HUES64 (cell line): ENCODE results near the gene SEMA4C.
A peak's percentile ranks its signal among the peaks of the same experiment; 100 is the strongest.
"Not testable (repeated sequence)": the region's sequence is repeated elsewhere in the genome, so short reads cannot be mapped to it uniquely, and the experiment has no call there.

Experiments
- H3K27ac ChIP-seq: 2 replicates; pipeline ENCODE4 v1.7.0; 2013; ENCODE audit warnings: low read depth, low read length, inconsistent platforms
- H3K27me3 ChIP-seq: 2 replicates; pipeline ENCODE4 v1.6.1; 2013; ENCODE audit warnings: mild to moderate bottlenecking, low read length; ENCODE audit not compliant: insufficient read depth
- H3K36me3 ChIP-seq: 2 replicates; pipeline ENCODE4 v1.6.1; 2013; ENCODE audit warnings: mild to moderate bottlenecking, low read length; ENCODE audit not compliant: insufficient read depth
- H3K4me1 ChIP-seq: 2 replicates; pipeline ENCODE4 v1.6.1; 2013; ENCODE audit warnings: mild to moderate bottlenecking, low read length, moderate library complexity; ENCODE audit not compliant: insufficient read depth
- H3K4me3 ChIP-seq: 2 replicates; pipeline ENCODE4 v1.5.1; 2013; ENCODE audit warnings: mild to moderate bottlenecking, low read length, moderate library complexity
- H3K9ac ChIP-seq: 2 replicates; pipeline ENCODE4 v1.6.1; 2013; ENCODE audit warnings: mild to moderate bottlenecking, low read depth, low read length
- H3K9me3 ChIP-seq: 2 replicates; pipeline ENCODE4 v1.6.1; 2013; ENCODE audit warnings: low read depth, low read length; ENCODE audit not compliant: insufficient read depth
- WGBS: fragments of 150-250, 120-280 bp; methylation state at CpG from one replicate; pipeline ENCODE4 v1.1.7; 2013; ENCODE audit warnings: missing lambda C conversion rate; 5-methylcytosine and 5-hydroxymethylcytosine counted together

Gene SEMA4C

DNA sequence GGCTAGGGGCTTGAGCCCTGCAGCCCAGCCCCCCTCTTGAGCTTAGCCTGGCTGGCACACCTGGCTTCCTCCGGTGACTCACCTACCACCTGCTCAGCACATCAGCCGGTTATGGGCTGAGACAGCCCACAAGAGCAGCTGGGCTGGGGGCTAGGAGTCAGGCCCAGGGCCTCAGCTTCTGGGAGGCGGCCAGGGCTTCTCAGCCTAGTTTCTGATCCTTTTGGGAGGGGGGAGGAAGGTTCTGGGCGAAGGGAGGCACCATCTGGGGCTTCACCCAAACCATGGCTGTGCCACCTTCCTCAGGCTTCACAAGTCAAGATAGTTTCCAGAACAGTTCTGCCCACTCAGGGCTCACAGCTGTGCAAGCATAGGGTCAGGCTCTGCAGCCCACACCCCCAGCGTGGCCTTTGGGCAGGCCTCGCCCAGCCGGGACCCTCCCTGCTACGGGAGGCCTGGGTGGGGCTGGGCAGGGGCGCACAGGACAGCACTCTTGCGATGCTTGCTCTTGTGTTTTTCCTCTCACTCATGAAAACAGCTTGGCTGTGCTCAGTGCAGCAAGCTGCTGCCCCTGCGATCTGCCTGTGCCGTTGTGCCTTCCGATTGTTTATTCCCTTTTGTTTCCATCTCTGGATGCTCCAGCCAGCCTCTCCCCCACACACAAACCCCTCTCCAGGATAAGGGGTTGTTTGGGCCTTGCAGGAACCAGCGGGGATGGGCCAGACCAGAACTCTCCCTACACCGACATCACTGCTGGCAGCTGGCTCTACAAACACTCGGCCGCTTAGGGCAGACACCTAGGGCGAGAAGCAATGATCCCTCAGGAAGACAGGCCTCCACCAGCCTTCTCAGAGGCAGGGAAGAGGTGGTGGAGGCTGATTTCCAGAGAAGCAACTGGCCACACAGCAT lies 26.1 kb upstream of the SEMA4C start:
- H3K9ac ChIP-seq: no peak overlapping the region
- no peak overlapping the region for H3K27ac ChIP-seq

DNA sequence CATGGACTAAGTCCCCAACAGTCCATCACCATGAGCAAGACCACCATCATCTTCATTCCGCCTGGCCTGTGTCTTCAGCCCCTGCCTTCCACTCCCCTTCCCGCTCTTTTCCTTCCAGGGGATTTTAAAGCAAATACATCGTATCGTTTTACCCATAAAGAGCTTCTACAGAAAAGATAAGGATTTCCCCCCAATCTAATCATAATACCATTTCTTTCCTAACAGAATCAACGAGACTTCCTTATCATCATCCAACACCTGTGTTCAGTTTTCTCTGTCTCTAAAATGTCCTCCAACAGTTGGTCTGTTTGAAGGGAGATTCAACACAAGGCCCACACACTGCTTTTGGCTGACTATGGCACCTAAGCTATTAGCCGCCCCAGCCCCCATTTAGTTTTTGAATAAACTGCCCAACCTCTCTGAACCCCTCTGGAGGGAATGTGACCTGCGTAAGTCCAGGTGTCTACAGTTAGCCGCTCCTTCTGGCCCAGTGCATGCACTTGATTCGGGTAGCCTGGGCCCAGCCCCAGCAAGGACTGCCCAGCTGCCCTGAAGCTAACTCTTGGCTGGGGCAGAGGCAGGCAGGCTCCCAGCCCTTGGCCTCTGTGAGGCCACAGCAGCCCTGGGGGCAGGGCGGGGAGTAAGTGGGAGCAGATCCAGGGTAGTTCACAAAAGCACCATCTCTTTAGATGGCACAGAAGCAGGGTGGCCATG lies 25.3 kb upstream of the SEMA4C start:
- H3K4me1 ChIP-seq: peaks cover 26% of the 10 kb centered on the region
- H3K9ac ChIP-seq: no peak overlapping the region
- WGBS: 88% methylated on average over 10 of the region's 10 CpGs
- H3K27me3 ChIP-seq: no peaks in the 10 kb centered on the region
- H3K36me3 ChIP-seq: no peaks in the 10 kb centered on the region
- no peaks in the 10 kb centered on the region for H3K9me3 ChIP-seq
- H3K4me3 ChIP-seq: no peak overlapping the region
- no peak overlapping the region for H3K27ac ChIP-seq

More for the DNA sequence above, 26.1 kb upstream of the SEMA4C start:
- no peaks in the 10 kb centered on the region for H3K36me3 ChIP-seq
- 86% methylated on average over 18 of the region's 18 CpGs for WGBS
- no peaks in the 10 kb centered on the region for H3K27me3 ChIP-seq
- peaks cover 25% of the 10 kb centered on the region for H3K4me1 ChIP-seq
- no peaks in the 10 kb centered on the region for H3K9me3 ChIP-seq
- no peak overlapping the region for H3K4me3 ChIP-seq

DNA sequence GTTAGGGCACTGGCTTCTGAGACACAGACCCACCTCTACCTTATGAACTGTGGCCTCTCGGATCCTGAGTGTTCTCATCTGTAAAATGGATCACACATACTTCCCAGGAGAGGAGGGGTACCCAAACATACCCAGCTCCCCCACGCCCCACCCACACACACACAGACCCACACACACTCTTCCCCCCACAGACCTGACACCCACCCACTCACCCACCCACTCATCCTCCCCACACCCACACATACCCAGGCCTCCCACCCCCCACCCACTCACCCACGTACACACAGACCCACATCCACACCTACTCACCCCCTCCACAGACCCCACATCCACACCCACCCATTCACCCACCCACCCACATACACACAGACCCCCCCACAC lies 24.3 kb upstream of the SEMA4C start:
- Histone ChIP-seq H3K27me3 (no peaks in the 10 kb centered on the region), H3K27ac (no peak overlapping the region), H3K36me3 (no peaks in the 10 kb centered on the region), H3K4me3 (no peak overlapping the region), H3K9ac (no peak overlapping the region), H3K4me1 (peaks cover 26% of the 10 kb centered on the region), H3K9me3 (no peaks in the 10 kb centered on the region)
- 94% methylated on average over 2 of the region's 3 CpGs for WGBS

DNA sequence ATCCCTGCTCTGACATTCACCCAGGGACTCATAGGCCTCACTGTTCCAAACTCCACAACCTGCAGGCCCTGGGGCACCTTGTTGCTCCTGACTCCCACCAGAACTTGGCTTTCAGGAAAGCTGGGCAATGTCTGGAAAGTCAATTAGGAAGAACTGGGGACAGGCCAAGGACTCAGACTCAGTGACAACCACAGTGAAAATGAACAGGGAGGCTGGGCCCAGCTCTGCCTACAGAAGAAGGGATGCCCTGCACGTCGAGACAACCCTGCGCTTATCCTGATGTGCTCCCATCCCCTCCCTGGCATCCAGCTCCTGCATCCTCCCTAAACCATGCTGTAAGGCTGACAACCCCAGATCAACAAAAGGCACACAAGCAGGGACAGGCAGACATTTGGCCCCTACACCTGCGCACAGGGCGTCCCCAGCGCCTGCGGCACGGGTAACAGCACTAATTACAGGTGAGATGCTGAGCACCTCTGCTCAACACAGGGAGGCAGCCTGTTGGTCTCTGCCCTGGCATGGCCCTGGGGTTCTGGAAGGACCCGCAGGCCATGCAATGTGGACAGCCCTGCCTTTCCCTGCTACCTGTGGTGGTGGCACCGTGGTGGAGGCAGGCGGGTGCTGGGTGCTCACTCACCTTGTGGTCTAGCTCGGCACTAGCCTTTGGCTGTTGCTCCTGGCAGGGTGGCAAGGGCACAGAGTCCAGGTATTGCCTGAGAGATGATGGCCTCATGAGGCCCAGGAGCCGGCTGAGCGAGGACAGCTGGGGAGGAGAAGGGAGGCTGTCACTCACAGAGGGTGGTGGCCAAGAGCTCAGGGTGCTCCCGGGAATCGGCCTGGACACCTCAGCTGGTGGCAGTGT lies 23.6 kb upstream of the SEMA4C start:
- H3K36me3 ChIP-seq: no peaks in the 10 kb centered on the region
- H3K9ac ChIP-seq: no peak overlapping the region
- H3K4me1 ChIP-seq: peaks cover 26% of the 10 kb centered on the region

DNA sequence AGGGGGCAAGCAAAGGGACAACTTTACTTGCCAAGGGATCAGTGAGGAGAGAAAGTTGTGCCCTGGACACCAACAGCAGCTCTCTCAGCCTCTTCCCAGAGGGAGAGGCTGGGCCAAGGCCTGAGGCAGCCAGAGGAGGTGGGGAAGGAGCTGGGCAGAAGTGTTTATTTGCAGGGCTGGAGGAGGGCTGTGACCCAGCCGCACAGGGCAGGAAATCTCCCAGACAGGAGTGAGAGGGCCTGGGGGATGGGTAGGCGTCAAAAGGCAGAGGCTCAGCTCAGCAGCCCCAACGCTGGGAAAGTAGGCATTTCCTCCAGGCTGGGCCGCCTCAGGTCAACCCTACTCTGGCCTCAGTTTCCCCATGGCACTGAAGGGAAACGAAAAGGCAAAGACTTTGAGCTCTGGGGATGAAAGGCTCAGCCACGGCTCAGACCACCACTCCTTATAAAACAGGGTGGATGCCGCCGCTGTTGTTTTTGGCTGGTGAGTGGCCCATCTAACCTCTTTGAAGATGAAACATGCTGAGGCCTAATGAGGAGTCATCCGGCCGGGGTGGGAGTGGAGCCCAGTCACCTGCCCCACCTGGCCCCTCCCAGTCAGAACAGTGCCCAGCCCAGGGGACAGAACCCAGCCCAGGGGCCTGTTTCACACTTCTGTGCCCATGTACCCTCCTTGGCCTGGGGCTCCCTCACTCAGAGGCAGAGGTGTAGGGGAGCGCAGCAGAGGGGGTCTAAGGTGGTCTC lies 21.9 kb upstream of the SEMA4C start:
- H3K4me1 ChIP-seq: peaks cover 36% of the 10 kb centered on the region
- H3K36me3 ChIP-seq: no peaks in the 10 kb centered on the region
- H3K27ac ChIP-seq: 0 out of 2 replicates have a peak overlapping the region, but pooled peaks have one; percentile 5
- H3K4me3 ChIP-seq: no peak overlapping the region
- 68% methylated on average over 11 of the region's 11 CpGs for WGBS
- H3K9ac ChIP-seq: no peak overlapping the region
- H3K9me3 ChIP-seq: no peaks in the 10 kb centered on the region
- H3K27me3 ChIP-seq: no peaks in the 10 kb centered on the region

More for the DNA sequence above, 23.6 kb upstream of the SEMA4C start:
- 94% methylated on average over 16 of the region's 16 CpGs for WGBS
- no peaks in the 10 kb centered on the region for H3K27me3 ChIP-seq
- H3K27ac ChIP-seq: no peak overlapping the region
- H3K9me3 ChIP-seq: no peaks in the 10 kb centered on the region
- no peak overlapping the region for H3K4me3 ChIP-seq

DNA sequence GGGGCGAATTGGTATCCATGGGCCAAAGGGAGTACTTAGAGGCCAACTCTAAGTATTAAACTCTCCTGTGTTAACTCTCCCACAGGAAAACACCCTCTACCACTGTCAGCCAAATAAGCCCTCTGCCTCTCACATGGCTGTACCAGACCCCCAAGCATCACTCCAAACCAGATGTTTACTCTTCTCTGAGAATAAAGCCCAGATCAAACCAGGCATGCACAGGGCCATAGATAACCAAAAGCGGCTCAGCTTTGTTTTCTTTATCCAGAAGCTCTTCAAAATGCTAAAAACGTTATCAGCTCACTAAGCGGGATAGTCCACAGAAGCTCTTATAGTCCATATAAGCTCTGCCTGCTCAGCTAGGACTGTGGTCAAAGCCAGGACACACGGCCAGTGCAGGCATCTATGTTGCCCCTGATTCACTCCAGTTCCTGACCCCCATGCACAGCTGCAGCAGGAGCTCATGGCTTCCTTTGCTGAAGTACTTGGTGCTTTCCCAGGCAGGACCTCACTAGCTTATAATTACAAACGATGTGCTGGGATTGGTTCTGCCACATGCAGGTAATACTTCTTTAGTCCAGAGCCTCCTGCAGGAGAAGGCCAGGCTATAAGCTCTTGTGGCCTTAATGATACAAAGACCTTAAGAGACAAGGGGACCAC lies 21.0 kb upstream of the SEMA4C start:
- Histone ChIP-seq H3K27ac (0 out of 2 replicates have a peak overlapping the region, but pooled peaks have one; percentile 5), H3K9ac (no peak overlapping the region)

DNA sequence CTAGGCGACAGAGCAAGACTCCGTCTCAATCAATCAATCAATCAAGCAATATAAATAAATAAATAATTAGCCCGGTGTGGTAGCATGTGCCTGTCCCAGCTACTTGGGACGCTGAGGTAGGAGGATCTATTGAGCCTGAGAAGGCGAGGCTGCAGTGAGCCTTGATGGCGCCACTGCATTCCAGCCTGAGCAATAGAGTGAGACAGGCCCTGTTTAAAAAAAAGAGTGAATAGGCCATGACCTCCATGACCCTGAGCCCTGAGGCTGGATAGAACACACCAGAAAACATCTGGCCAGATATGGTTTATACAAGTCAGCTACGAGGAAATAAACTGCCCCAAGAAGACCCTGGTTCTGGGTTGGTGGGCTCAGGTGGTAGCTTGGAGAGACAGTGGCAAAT lies 20.4 kb upstream of the SEMA4C start:
- H3K4me1 ChIP-seq: peaks cover 24% of the 10 kb centered on the region
- H3K27me3 ChIP-seq: no peaks in the 10 kb centered on the region
- 88% methylated on average over 6 of the region's 7 CpGs for WGBS
- H3K27ac ChIP-seq: no peak overlapping the region
- no peaks in the 10 kb centered on the region for H3K9me3 ChIP-seq
- no peak overlapping the region for H3K9ac ChIP-seq
- no peaks in the 10 kb centered on the region for H3K36me3 ChIP-seq
- H3K4me3 ChIP-seq: no peak overlapping the region

More for the DNA sequence above, 21.0 kb upstream of the SEMA4C start:
- Histone ChIP-seq H3K9me3 (no peaks in the 10 kb centered on the region), H3K36me3 (no peaks in the 10 kb centered on the region), H3K27me3 (no peaks in the 10 kb centered on the region), H3K4me3 (no peak overlapping the region), H3K4me1 (peaks cover 30% of the 10 kb centered on the region)
- 77% methylated on average over 6 of the region's 6 CpGs for WGBS

DNA sequence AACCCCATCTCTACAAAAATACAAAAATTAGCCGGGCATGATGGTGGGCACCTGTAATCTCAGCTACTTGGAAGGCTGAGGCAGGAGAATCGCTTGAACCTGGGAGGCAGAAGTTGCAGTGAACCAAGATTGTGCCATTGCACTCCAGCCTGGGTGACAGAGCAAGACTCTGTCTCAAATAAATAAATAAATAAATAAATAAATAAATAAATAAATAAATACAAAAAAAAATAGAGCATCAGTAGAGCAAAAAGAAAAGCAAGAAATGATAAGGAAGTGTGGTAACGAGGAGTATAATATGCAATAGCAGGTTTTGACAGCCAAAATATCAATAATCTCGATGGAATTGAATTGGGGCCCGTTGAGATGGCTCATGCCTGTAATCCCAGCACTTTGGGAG lies 19.6 kb upstream of the SEMA4C start:
- not testable (repeated sequence) for H3K9me3 ChIP-seq, H3K27me3 ChIP-seq, H3K27ac ChIP-seq, H3K9ac ChIP-seq, H3K4me3 ChIP-seq, H3K36me3 ChIP-seq
- WGBS: 93% methylated on average over 5 of the region's 5 CpGs
- peaks cover 21% of the 10 kb centered on the region for H3K4me1 ChIP-seq

DNA sequence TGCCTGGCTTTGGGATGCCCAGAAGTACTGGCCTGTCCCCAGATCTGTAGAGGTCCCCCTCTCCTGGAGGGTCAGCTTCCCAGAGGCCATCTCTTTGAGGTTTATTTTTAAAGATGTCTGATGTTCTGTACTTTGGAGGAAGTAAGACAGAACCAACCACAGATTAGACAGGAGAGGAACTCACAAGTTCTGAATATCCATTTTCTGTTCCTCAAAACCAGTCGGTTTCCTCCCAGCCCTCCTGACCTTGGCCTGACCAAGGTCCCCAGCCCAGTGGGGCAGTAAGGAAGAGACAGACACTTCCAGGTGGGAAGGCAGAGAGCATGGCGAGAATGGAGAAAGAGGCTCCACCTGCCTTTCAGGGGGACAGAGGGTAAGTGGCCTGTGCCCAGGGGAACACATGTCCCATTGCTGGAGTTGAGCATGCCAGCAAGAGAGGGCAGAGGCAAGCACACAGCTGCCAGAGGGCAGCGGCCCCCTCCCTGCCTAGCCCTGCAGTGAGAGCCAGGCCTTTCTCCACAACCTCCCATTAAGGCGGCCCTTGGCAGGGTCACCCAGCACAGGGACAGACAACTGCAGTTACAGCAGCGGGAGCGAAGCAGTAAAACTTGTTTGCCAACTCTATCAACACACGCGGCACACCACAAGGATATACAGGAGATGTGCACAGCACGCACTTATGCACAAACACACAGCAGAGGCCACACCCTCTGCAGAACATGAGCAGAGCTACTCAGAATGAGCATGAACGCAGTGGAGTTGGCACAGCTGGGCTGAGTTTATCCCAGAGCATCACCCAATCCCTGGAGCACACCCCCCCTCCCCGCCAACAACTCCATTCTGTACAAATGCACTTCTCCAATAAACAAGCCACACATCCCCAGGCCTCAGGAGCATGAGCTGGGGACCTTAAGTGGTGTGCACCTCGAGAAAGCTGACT lies 18.5 kb upstream of the SEMA4C start:
- H3K27me3 ChIP-seq: no peaks in the 10 kb centered on the region
- no peaks in the 10 kb centered on the region for H3K9me3 ChIP-seq
- peaks cover 21% of the 10 kb centered on the region for H3K4me1 ChIP-seq
- no peak overlapping the region for H3K9ac ChIP-seq
- H3K27ac ChIP-seq: no peak overlapping the region
- no peaks in the 10 kb centered on the region for H3K36me3 ChIP-seq
- H3K4me3 ChIP-seq: no peak overlapping the region
- WGBS: 92% methylated on average over 12 of the region's 12 CpGs
